Esophagus muscularis mucosa (tissue), 4 donors: ENCODE results near the gene SLC52A3.

Source experiments
- CTCF ChIP-seq, 3 experiments: fragments of 200-600 bp in 2 of 3; fragments of 450-650 bp in 1 of 3; sonication (generic) in 2 of 3; IDR thresholded peaks; one replicate each; pipeline ENCODE4 v1.5.1; 2017 to 2019; ENCODE audit warnings: antibody characterized with exemption in 3 of 3, mild to moderate bottlenecking in 2 of 3, moderate library complexity in 1 of 3
- EP300 ChIP-seq: sonication (generic); formaldehyde crosslinking; IDR thresholded peaks from one replicate; pipeline ENCODE4 v1.6.1; 2017; ENCODE audit warnings: antibody characterized with exemption
- POLR2A ChIP-seq: fragments of 450-650 bp; IDR thresholded peaks from one replicate; pipeline ENCODE4 v1.6.1; 2017; ENCODE audit warnings: antibody characterized with exemption, moderate library complexity, mild to moderate bottlenecking, low read depth
- POLR2AphosphoS5 ChIP-seq, 2 donors: sonication (generic); formaldehyde crosslinking; IDR thresholded peaks; one replicate each; pipeline ENCODE4 v1.6.1; 2017; ENCODE audit warnings: antibody characterized with exemption in 2 of 2

DNA sequence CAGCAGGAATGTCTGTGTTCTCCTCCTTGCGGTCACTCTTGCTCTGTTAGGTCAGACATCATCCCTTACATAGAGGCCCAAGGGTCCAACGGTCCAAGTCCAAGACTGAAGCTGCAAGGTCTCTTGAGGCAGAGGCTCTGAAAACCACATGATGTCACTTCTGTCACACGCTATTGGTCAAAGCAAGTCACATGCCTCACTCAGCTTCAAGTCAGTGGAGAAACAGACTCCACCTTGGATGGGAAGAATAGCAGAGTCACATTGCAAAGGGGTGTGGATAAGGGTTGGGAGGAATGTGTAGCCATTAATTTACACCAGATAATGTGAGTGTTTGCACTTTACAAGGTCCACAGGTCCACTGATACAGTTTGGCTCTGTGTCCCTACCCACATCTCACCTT is 17.5 kb downstream of the SLC52A3 start:
- TF ChIP-seq CTCF (IDR thresholded peaks at IDR 0.05) (no peak), POLR2A (no peak), EP300 (no peak), POLR2AphosphoS5 (IDR thresholded peaks at IDR 0.05) (no peak)
